Activated T-cell treated with anti-CD3 and anti-CD28 coated beads, Interleukin-2, amount 50 U/mL, for 72 hours (primary cell): Measurements from ENCODE around the gene CXCR3. TPM values are rescaled to one million over a fixed set of nuclear protein-coding genes. Genes with fewer than 3 reads are reported as not detected.
"Not testable (repeated sequence)": the region's sequence is repeated elsewhere in the genome, so short reads cannot be mapped to it uniquely, and the experiment has no call there.

Experiments used
- ATAC-seq, 2 donors: fragments of 150-1000 bp; cut with Tn5 transposase; replicated peaks in 1 of 2; 2 replicates each; pipeline ENCODE4 v1.10.0; 2021; ENCODE audit warnings: moderate library complexity in 2 of 2, mild to moderate bottlenecking in 1 of 2
- DNase-seq, 2 donors: peaks; one replicate each; pipeline ENCODE4 v3.0.0; 2021 to 2022; ENCODE audit warnings: mixed read lengths in 1 of 2
- H3K27ac Mint-ChIP-seq: one replicate; pipeline ENCODE4 v1.8.0; 2022; ENCODE audit warnings: mild to moderate bottlenecking, moderate library complexity, mixed read lengths
- H3K27me3 Mint-ChIP-seq: one replicate; pipeline ENCODE4 v1.8.0; 2022; ENCODE audit warnings: low read depth, mixed read lengths
- H3K36me3 Mint-ChIP-seq, 2 donors: one replicate each; pipeline ENCODE4 v1.8.0; 2022; ENCODE audit warnings: mixed read lengths in 2 of 2, mild to moderate bottlenecking in 1 of 2; ENCODE audit not compliant: insufficient read depth in 2 of 2
- H3K4me1 Mint-ChIP-seq: one replicate; pipeline ENCODE4 v1.8.0; 2022; ENCODE audit warnings: low read depth, mixed read lengths
- H3K4me3 Mint-ChIP-seq, 2 donors: one replicate each; pipeline ENCODE4 v1.8.0; 2022; ENCODE audit warnings: mild to moderate bottlenecking in 2 of 2, mixed read lengths in 2 of 2, moderate library complexity in 2 of 2
- H3K9me3 Mint-ChIP-seq, 2 donors: one replicate each; pipeline ENCODE4 v1.8.0; 2022; ENCODE audit warnings: mixed read lengths in 2 of 2
- total RNA-seq, 2 donors: library from RNA; stranded (reverse); gene quantifications; one replicate each; pipeline ENCODE4 v1.2.3, GENCODE V29; 2022

Gene CXCR3
- total RNA-seq, 2 donors from 2014 or later: 8.8 to 14.6 TPM

GRCh38 chrX:71615954-71616353, 2.4 kb downstream of the CXCR3 start:
- Mint-ChIP-seq H3K27ac (peak overlapping the region; percentile 86), H3K27me3 (no peaks in the 10 kb centered on the region), H3K9me3 (no peaks in the 10 kb centered on the region), H3K4me3 (peak overlapping the region; percentile 80 to 90), H3K4me1 (peaks cover 68% of the 10 kb centered on the region), H3K36me3 (peaks cover 9 to 12% of the 10 kb centered on the region in 2 donors)
- ATAC-seq: peak; percentile 30 to 43
- DNase-seq: peak in 1 of 2 donors; percentile 51

GRCh38 chrX:71615056-71615455, 3.3 kb downstream of the CXCR3 start:
- peaks cover 12 to 15% of the 10 kb centered on the region in 2 donors for H3K36me3 Mint-ChIP-seq
- peak overlapping the region; percentile 80 to 90 for H3K4me3 Mint-ChIP-seq
- no peaks in the 10 kb centered on the region for H3K9me3 Mint-ChIP-seq
- peaks cover 60% of the 10 kb centered on the region for H3K4me1 Mint-ChIP-seq
- H3K27me3 Mint-ChIP-seq: no peaks in the 10 kb centered on the region
- ATAC-seq: no peak
- H3K27ac Mint-ChIP-seq: no peak overlapping the region
- DNase-seq: no peak

- Mint-ChIP-seq H3K27me3 (no peaks in the 10 kb centered on the region), H3K27ac (no peak overlapping the region), H3K4me3 (no peak overlapping the region), H3K4me1 (peaks cover 43% of the 10 kb centered on the region), H3K9me3 (no peaks in the 10 kb centered on the region), H3K36me3 (peaks cover 25 to 30% of the 10 kb centered on the region in 2 donors)
- no peak for ATAC-seq
- DNase-seq: no peak
Observed at GRCh38 chrX:71612256-71612655, 6.1 kb downstream of the CXCR3 start.

GRCh38 chrX:71611736-71612135, 6.6 kb downstream of the CXCR3 start:
- Mint-ChIP-seq H3K4me1 (peaks cover 43% of the 10 kb centered on the region), H3K36me3 (peaks cover 25 to 30% of the 10 kb centered on the region in 2 donors)
- DNase-seq, H3K27me3 Mint-ChIP-seq, H3K9me3 Mint-ChIP-seq, ATAC-seq, H3K4me3 Mint-ChIP-seq, H3K27ac Mint-ChIP-seq: not testable (repeated sequence)

GRCh38 chrX:71609095-71609750, 9.1 kb downstream of the CXCR3 start:
- no peak for ATAC-seq
- H3K4me1 Mint-ChIP-seq: peaks cover 44% of the 10 kb centered on the region
- H3K27me3 Mint-ChIP-seq: no peaks in the 10 kb centered on the region
- H3K9me3 Mint-ChIP-seq: peaks cover 0 to 1% of the 10 kb centered on the region in 2 donors
- no peak overlapping the region for H3K4me3 Mint-ChIP-seq
- DNase-seq: no peak
- peaks cover 22 to 43% of the 10 kb centered on the region in 2 donors for H3K36me3 Mint-ChIP-seq
- H3K27ac Mint-ChIP-seq: peak overlapping the region; percentile 79

- H3K36me3 Mint-ChIP-seq: peaks cover 34 to 55% of the 10 kb centered on the region in 2 donors
- DNase-seq: no peak
- ATAC-seq: no peak
- peaks cover 49% of the 10 kb centered on the region for H3K4me1 Mint-ChIP-seq
- peak overlapping the region; percentile 98 for H3K27ac Mint-ChIP-seq
- H3K4me3 Mint-ChIP-seq: peak overlapping the region in 1 of 2 donors; percentile 41
- peaks cover 4 to 11% of the 10 kb centered on the region in 2 donors for H3K9me3 Mint-ChIP-seq
- H3K27me3 Mint-ChIP-seq: no peaks in the 10 kb centered on the region
Observed at GRCh38 chrX:71607488-71607887, 10.8 kb downstream of the CXCR3 start.

GRCh38 chrX:71606536-71607216, 11.6 kb downstream of the CXCR3 start:
- Mint-ChIP-seq H3K9me3 (peaks cover 4 to 11% of the 10 kb centered on the region in 2 donors), H3K4me1 (peaks cover 49% of the 10 kb centered on the region), H3K27ac (peak overlapping the region; percentile 63), H3K36me3 (peaks cover 34 to 62% of the 10 kb centered on the region in 2 donors), H3K4me3 (peak overlapping the region in 1 of 2 donors; percentile 49), H3K27me3 (no peaks in the 10 kb centered on the region)
- ATAC-seq (peak; percentile 58 to 64), DNase-seq (no peak)

GRCh38 chrX:71604796-71605568, 13.3 kb downstream of the CXCR3 start:
- Mint-ChIP-seq H3K27ac (no peak overlapping the region), H3K9me3 (peaks cover 4 to 11% of the 10 kb centered on the region in 2 donors), H3K27me3 (no peaks in the 10 kb centered on the region), H3K36me3 (peaks cover 31 to 60% of the 10 kb centered on the region in 2 donors), H3K4me3 (no peak overlapping the region), H3K4me1 (peaks cover 51% of the 10 kb centered on the region)
- DNase-seq (no peak), ATAC-seq (no peak)

- no peak for ATAC-seq
- Mint-ChIP-seq H3K36me3 (peaks cover 30 to 58% of the 10 kb centered on the region in 2 donors), H3K27ac (peak overlapping the region; percentile 98), H3K4me1 (peaks cover 52% of the 10 kb centered on the region), H3K9me3 (peaks cover 4 to 11% of the 10 kb centered on the region in 2 donors), H3K27me3 (no peaks in the 10 kb centered on the region), H3K4me3 (peak overlapping the region in 1 of 2 donors; percentile 25)
- no peak for DNase-seq
Observed at GRCh38 chrX:71604141-71604540, 14.2 kb downstream of the CXCR3 start.

GRCh38 chrX:71603618-71604017, 14.7 kb downstream of the CXCR3 start:
- Mint-ChIP-seq H3K27ac (peak overlapping the region; percentile 98), H3K27me3 (no peaks in the 10 kb centered on the region), H3K36me3 (peaks cover 28 to 55% of the 10 kb centered on the region in 2 donors), H3K4me1 (peaks cover 49% of the 10 kb centered on the region), H3K9me3 (peaks cover 4 to 11% of the 10 kb centered on the region in 2 donors), H3K4me3 (peak overlapping the region in 1 of 2 donors; percentile 58)
- ATAC-seq (no peak), DNase-seq (peak in 1 of 2 donors; percentile 13)

- peak in 1 of 2 donors; percentile 32 for ATAC-seq
- Mint-ChIP-seq H3K9me3 (peaks cover 4 to 11% of the 10 kb centered on the region in 2 donors), H3K27ac (peak overlapping the region; percentile 46), H3K27me3 (peaks cover 10% of the 10 kb centered on the region), H3K36me3 (peaks cover 24 to 53% of the 10 kb centered on the region in 2 donors), H3K4me3 (no peak overlapping the region), H3K4me1 (peaks cover 20% of the 10 kb centered on the region)
- no peak for DNase-seq
Observed at GRCh38 chrX:71599965-71600364, 18.3 kb downstream of the CXCR3 start.

- not testable (repeated sequence) for H3K4me1 Mint-ChIP-seq
Observed at GRCh38 chrX:71593210-71593609, 25.1 kb downstream of the CXCR3 start.

GRCh38 chrX:71586929-71587328, 31.4 kb downstream of the CXCR3 start:
- DNase-seq: no peak
- Mint-ChIP-seq H3K4me3 (no peak overlapping the region), H3K27me3 (no peaks in the 10 kb centered on the region), H3K9me3 (no peaks in the 10 kb centered on the region), H3K4me1 (no peaks in the 10 kb centered on the region), H3K27ac (peak overlapping the region; percentile 54), H3K36me3 (peaks cover 0 to 2% of the 10 kb centered on the region in 2 donors)
- no peak for ATAC-seq

More at GRCh38 chrX:71593210-71593609, 25.1 kb downstream of the CXCR3 start:
- H3K36me3 Mint-ChIP-seq: peaks cover 5 to 22% of the 10 kb centered on the region in 2 donors
- peak in 1 of 2 donors; percentile 11 for ATAC-seq
- not testable (repeated sequence) for H3K9me3 Mint-ChIP-seq, H3K4me3 Mint-ChIP-seq, H3K27ac Mint-ChIP-seq, DNase-seq, H3K27me3 Mint-ChIP-seq
